H1 (cell line): ENCODE measurements around the gene ERGIC3. TPM values are rescaled to one million over a fixed set of nuclear protein-coding genes. Genes with fewer than 3 reads are reported as not detected.

Experiments
- CTCF ChIA-PET: fragments of 300-600 bp; sonication (Branson Sonifier 250); formaldehyde crosslinking; loops from one replicate; lab custom pipeline; 2021; ENCODE audit not compliant: partially characterized antibody; lab: Charles Lee
- POLR2A ChIA-PET: fragments of 300-600 bp; sonication (Branson Sonifier 250); formaldehyde crosslinking; loops from one replicate; lab custom pipeline; 2021; ENCODE audit warnings: inconsistent platforms; ENCODE audit not compliant: partially characterized antibody; lab: Charles Lee
- DNase-seq, 2 experiments: peaks; one replicate each; pipeline versions ENCODE4 v3.0.0 to v3.0.0-alpha.2; 2010 to 2022; ENCODE audit warnings: low spot score in 2 of 2, low read depth in 1 of 2, mixed read lengths in 1 of 2
- FAIRE-seq: peaks from 2 replicates; lab custom pipeline; 2011; peaks lifted over from hg19 to GRCh38; lab: Jason Lieb, UNC
- H2AFZ ChIP-seq: 2 replicates; pipeline ENCODE4 v1.8.1; 2012; ENCODE audit warnings: low read length, inconsistent platforms
- H2AK5ac ChIP-seq: 2 replicates; pipeline ENCODE4 v1.6.1; 2013; ENCODE audit warnings: low read depth, low read length
- H2BK120ac ChIP-seq: replicated peaks from 2 replicates; pipeline ENCODE3; 2013; ENCODE audit warnings: low read depth, low read length, inconsistent platforms
- H2BK12ac ChIP-seq: 2 replicates; pipeline ENCODE4 v1.6.1; 2013; ENCODE audit warnings: low read depth, low read length
- H2BK15ac ChIP-seq: 2 replicates; pipeline ENCODE4 v1.6.1; 2013; ENCODE audit warnings: low read length
- H2BK20ac ChIP-seq: 2 replicates; pipeline ENCODE4 v1.6.1; 2013; ENCODE audit warnings: low read length
- H2BK5ac ChIP-seq: 2 replicates; pipeline ENCODE4 v1.6.1; 2013; ENCODE audit warnings: low read depth, low read length
- H3K14ac ChIP-seq: 2 replicates; pipeline ENCODE4 v1.6.1; 2013; ENCODE audit warnings: inconsistent platforms; ENCODE audit not compliant: insufficient read length
- H3K18ac ChIP-seq: 2 replicates; pipeline ENCODE4 v1.6.1; 2013; ENCODE audit warnings: low read length; ENCODE audit errors: extremely low read depth
- H3K23ac ChIP-seq: 2 replicates; pipeline ENCODE4 v1.6.1; 2013; ENCODE audit warnings: inconsistent platforms; ENCODE audit not compliant: insufficient read length
- H3K23me2 ChIP-seq: 2 replicates; pipeline ENCODE4 v1.6.1; 2013; ENCODE audit warnings: low read depth, low read length
- H3K27ac ChIP-seq: 2 replicates; pipeline ENCODE4 v1.6.1; 2011; ENCODE audit warnings: low read depth, low read length, inconsistent platforms
- H3K27me3 ChIP-seq, 4 experiments: replicated peaks in 1 of 4; 1 replicate in 1 of 4; 2 replicates in 3 of 4; pipeline versions ENCODE4 v1.6.1 to v1.8.1; 2011 to 2013; ENCODE audit warnings: low read length in 3 of 4, mild to moderate bottlenecking in 3 of 4, inconsistent platforms in 2 of 4, mixed read lengths in 2 of 4, moderate library complexity in 1 of 4; ENCODE audit not compliant: control insufficient read depth in 3 of 4, insufficient read depth in 3 of 4; ENCODE audit errors: extremely low read depth in 1 of 4
- H3K36me3 ChIP-seq, 4 experiments: 2 replicates each; pipeline versions ENCODE4 v1.6.1 to v1.8.1; 2011 to 2013; ENCODE audit warnings: mild to moderate bottlenecking in 4 of 4, low read length in 3 of 4, moderate library complexity in 2 of 4, control low read depth in 1 of 4, inconsistent platforms in 1 of 4; ENCODE audit not compliant: insufficient read depth in 4 of 4, control insufficient read depth in 2 of 4
- H3K4ac ChIP-seq: replicated peaks from 2 replicates; pipeline ENCODE3; 2013; ENCODE audit warnings: low read length, low read depth, mixed read lengths, inconsistent platforms; ENCODE audit not compliant: insufficient read length
- H3K4me1 ChIP-seq, 4 experiments: replicated peaks in 1 of 4; 1 replicate in 1 of 4; 2 replicates in 3 of 4; pipeline versions ENCODE4 v1.6.1 to v1.8.1; 2011 to 2013; ENCODE audit warnings: low read length in 3 of 4, inconsistent platforms in 2 of 4, mixed read lengths in 1 of 4; ENCODE audit not compliant: insufficient read depth in 4 of 4, control insufficient read depth in 3 of 4
- H3K4me2 ChIP-seq, 2 experiments: 2 replicates each; pipeline versions ENCODE4 v1.6.1 to v1.8.1; 2011 to 2013; ENCODE audit warnings: low read depth in 2 of 2, low read length in 2 of 2, control low read depth in 1 of 2, inconsistent platforms in 1 of 2, mild to moderate bottlenecking in 1 of 2; ENCODE audit not compliant: insufficient read depth in 1 of 2
- H3K4me3 ChIP-seq, 4 experiments: fragments of 200-600, 300-600 bp in 1 of 4; sonication (generic), shearing (Covaris generic), sonication (Bioruptor Twin) in 1 of 4; 2 replicates each; pipeline versions ENCODE4 v1.5.1 to v1.8.1; 2011 to 2016; ENCODE audit warnings: low read length in 4 of 4, low read depth in 3 of 4, control low read depth in 2 of 4, inconsistent platforms in 2 of 4, mild to moderate bottlenecking in 2 of 4, mixed read lengths in 1 of 4, moderate library complexity in 1 of 4; ENCODE audit not compliant: insufficient read depth in 2 of 4; ENCODE audit errors: extremely low read depth in 1 of 4
- H3K56ac ChIP-seq: replicated peaks from 2 replicates; pipeline ENCODE3; 2013; ENCODE audit warnings: low read depth, mild to moderate bottlenecking, mixed read lengths, low read length, inconsistent platforms; ENCODE audit not compliant: insufficient read length
- H3K79me1 ChIP-seq: 2 replicates; pipeline ENCODE4 v1.6.1; 2013; ENCODE audit warnings: low read depth, low read length, control low read depth
- H3K79me2 ChIP-seq, 2 experiments: 2 replicates each; pipeline versions ENCODE4 v1.6.1 to v1.8.1; 2012 to 2013; ENCODE audit warnings: low read length in 2 of 2, mild to moderate bottlenecking in 2 of 2, inconsistent platforms in 1 of 2; ENCODE audit not compliant: insufficient read depth in 2 of 2, control insufficient read depth in 1 of 2
- H3K9ac ChIP-seq, 4 experiments: replicated peaks in 1 of 4; 1 replicate in 1 of 4; 2 replicates in 3 of 4; pipeline versions ENCODE4 v1.6.1 to v1.8.1; 2011 to 2013; ENCODE audit warnings: low read depth in 3 of 4, low read length in 3 of 4, control low read depth in 2 of 4, mild to moderate bottlenecking in 2 of 4, moderate library complexity in 2 of 4, inconsistent platforms in 1 of 4; ENCODE audit errors: extremely low read depth in 1 of 4
- H3K9me3 ChIP-seq, 2 experiments: 2 replicates each; pipeline versions ENCODE4 v1.6.1 to v1.8.1; 2012 to 2013; ENCODE audit warnings: mild to moderate bottlenecking in 2 of 2, moderate library complexity in 2 of 2, control low read depth in 1 of 2, inconsistent platforms in 1 of 2, low read depth in 1 of 2, low read length in 1 of 2, mixed read lengths in 1 of 2; ENCODE audit not compliant: insufficient read depth in 2 of 2
- H4K20me1 ChIP-seq, 2 experiments: replicated peaks in 1 of 2; 2 replicates each; pipeline versions ENCODE3 to v1.8.1; 2011 to 2013; ENCODE audit warnings: inconsistent platforms in 2 of 2, low read length in 2 of 2, mild to moderate bottlenecking in 1 of 2; ENCODE audit not compliant: insufficient read depth in 2 of 2, control insufficient read depth in 1 of 2
- H4K5ac ChIP-seq: 2 replicates; pipeline ENCODE4 v1.6.1; 2013; ENCODE audit warnings: low read length, low read depth, mixed read lengths, inconsistent platforms; ENCODE audit not compliant: insufficient read length
- H4K8ac ChIP-seq: 2 replicates; pipeline ENCODE4 v1.8.0; 2013; ENCODE audit warnings: mild to moderate bottlenecking, moderate library complexity, low read length, inconsistent platforms; ENCODE audit not compliant: insufficient read depth; ENCODE audit errors: extremely low read depth
- H4K91ac ChIP-seq: replicated peaks from 2 replicates; pipeline ENCODE3; 2013; ENCODE audit warnings: low read length, mixed read lengths, inconsistent platforms; ENCODE audit not compliant: insufficient read length
- BACH1 ChIP-seq: IDR thresholded peaks from 2 replicates; pipeline ENCODE4 v1.6.1; 2012; ENCODE audit warnings: low read length, improper control_type of control experiment
- CBX8 ChIP-seq: fragments of 300-800, 300-1000 bp; sonication (generic); IDR thresholded peaks from 2 replicates; pipeline ENCODE4 v1.7.1; 2016; ENCODE audit warnings: low read depth, low read length, borderline replicate concordance
- EGR1 ChIP-seq: IDR thresholded peaks from 2 replicates; pipeline ENCODE4 v1.6.1; 2011; ENCODE audit warnings: low read depth, low read length, borderline replicate concordance
- EP300 ChIP-seq, 2 experiments: IDR thresholded peaks; 1 replicate in 1 of 2; 2 replicates in 1 of 2; pipeline ENCODE4 v1.6.1; 2011 to 2012; ENCODE audit warnings: low read depth in 2 of 2, low read length in 2 of 2, mild to moderate bottlenecking in 2 of 2, borderline replicate concordance in 1 of 2, inconsistent platforms in 1 of 2, moderate library complexity in 1 of 2
- HDAC6 ChIP-seq: IDR thresholded peaks from one replicate; pipeline ENCODE4 v1.7.1; 2012; ENCODE audit warnings: low read depth, mild to moderate bottlenecking, inconsistent platforms, low read length, moderate library complexity
- JUND ChIP-seq: IDR thresholded peaks from 2 replicates; pipeline ENCODE4 v1.6.1; 2011; ENCODE audit warnings: mild to moderate bottlenecking, improper control_type of control experiment, low read length
- KDM4A ChIP-seq: IDR thresholded peaks from one replicate; pipeline ENCODE4 v1.7.1; 2012; ENCODE audit warnings: low read depth, mild to moderate bottlenecking, moderate library complexity, low read length, inconsistent platforms; ENCODE audit not compliant: severe bottlenecking
- PHF8 ChIP-seq: fragments of 200-600 bp; sonication (generic); conservative IDR thresholded peaks from 2 replicates; pipeline ENCODE4 v1.7.1; 2012; ENCODE audit warnings: low read depth, mild to moderate bottlenecking, inconsistent platforms, low read length, moderate library complexity
- RAD21 ChIP-seq, 2 experiments: IDR thresholded peaks in 1 of 2; conservative IDR thresholded peaks in 1 of 2; 2 replicates each; pipeline ENCODE4 v1.6.1; 2011; ENCODE audit warnings: low read depth in 2 of 2, low read length in 2 of 2, improper control_type of control experiment in 1 of 2, inconsistent platforms in 1 of 2, mild to moderate bottlenecking in 1 of 2, moderate library complexity in 1 of 2
- SP2 ChIP-seq: IDR thresholded peaks from 2 replicates; pipeline ENCODE4 v1.6.1; 2012; ENCODE audit warnings: mild to moderate bottlenecking, low read length, inconsistent platforms
- TAF7 ChIP-seq: optimal IDR thresholded peaks from 2 replicates; pipeline ENCODE3; 2011; ENCODE audit warnings: low read depth, mild to moderate bottlenecking, inconsistent platforms, low read length, moderate library complexity, borderline replicate concordance
- WGBS, 2 experiments: shearing (Covaris generic) in 1 of 2; methylation state at CpG; one replicate each; pipeline versions ENCODE4 v1.1.6 to v1.1.7; 2013 to 2015; ENCODE audit warnings: low lambda C conversion rate in 2 of 2, mixed read lengths in 2 of 2, inconsistent platforms in 1 of 2, low coverage in 1 of 2, missing lambda C conversion rate in 1 of 2; ENCODE audit not compliant: insufficient replicate concordance in 2 of 2, insufficient coverage in 1 of 2, insufficient read length in 1 of 2; ENCODE audit errors: extremely low coverage in 1 of 2, missing lambda C conversion rate in 1 of 2; 5-methylcytosine and 5-hydroxymethylcytosine counted together
- polyA plus RNA-seq, 7 experiments: library from polyadenylated mRNA; depleted of rRNA in 3 of 7; stranded (reverse) in 5 of 7; unstranded in 2 of 7; fragments of >200 nt in 5 of 7; fragments of 200-250 nt in 2 of 7; gene quantifications; 1 replicate in 5 of 7; 2 replicates in 1 of 7; 4 replicates in 1 of 7; pipeline versions ENCODE4 v1.2.1 to v1.2.3, GENCODE V29; 2011 to 2013; ENCODE audit warnings: missing spikeins in 2 of 7, mixed read lengths in 2 of 7
- total RNA-seq: library from RNA; stranded (reverse); fragmentation: NEBNext Ultra II Directional; extraction: Animal tissue kit (Norgen Biotek cat#: 25700); gene quantifications from 2 replicates; pipeline ENCODE4 v1.2.1, GENCODE V29; 2021

Gene ERGIC3
- total and polyA plus RNA-seq, 2 of the 8 experiments (the other 6 are each of a cell fraction or from before 2014, with no cell fraction given) = 178 to 341 TPM

- H3K14ac ChIP-seq = no peak overlapping the region
- TF ChIP-seq JUND (no peak), SP2 (no peak), EGR1 (no peak), RAD21 (IDR thresholded peaks at IDR 0.05 in 1 of 2, conservative IDR thresholded peaks at IDR 0.05 in 1 of 2; ENCODE audit: low read depth in 2 of 2, low read length in 2 of 2) (no peak), HDAC6 (no peak), KDM4A (no peak), CBX8 (no peak), PHF8 (no peak), BACH1 (no peak), EP300 (IDR thresholded peaks at IDR 0.05; ENCODE audit: borderline replicate concordance in 1 of 2, low read depth in 2 of 2, low read length in 2 of 2) (no peak), TAF7 (no peak)
- no peak overlapping the region for H2BK15ac ChIP-seq
- FAIRE-seq = no peak
- peaks cover 0 to 4% (median 2%) of the 10 kb centered on the region in 4 experiments; a peak in 4 of 7 replicates for H3K4me1 ChIP-seq
- H2BK12ac ChIP-seq = no peak overlapping the region
- H3K9ac ChIP-seq = no peak overlapping the region
- no peaks in the 10 kb centered on the region for H3K27me3 ChIP-seq
- H4K20me1 ChIP-seq = no peaks in the 10 kb centered on the region
- H3K36me3 ChIP-seq = no peaks in the 10 kb centered on the region
- no peak overlapping the region for H2AK5ac ChIP-seq
- H3K23ac ChIP-seq = no peak overlapping the region
- H4K8ac ChIP-seq = no peak overlapping the region
- no peaks in the 10 kb centered on the region for H3K9me3 ChIP-seq
- H3K23me2 ChIP-seq = no peaks in the 10 kb centered on the region
- H2AFZ ChIP-seq = no peak overlapping the region
- no peak overlapping the region for H4K91ac ChIP-seq
- H3K79me1 ChIP-seq = 0 out of 2 replicates have a peak, but pooled peaks cover 3% of the 10 kb centered on the region
- CTCF ChIA-PET = interaction anchor here (0.8 to 1.5 kb wide), 5 partner anchors 10 to 56 kb away, joined by 3 to 5 read pairs (median 3); no protein-coding TSS in a partner anchor
- 92% methylated on average over 7 of the region's 7 CpGs; no CpG with 5 or more reads in 1 of the 2 experiments for WGBS, 2 experiments
- H2BK20ac ChIP-seq = no peak overlapping the region
- no peak overlapping the region for H3K27ac ChIP-seq
- no peak overlapping the region for H3K4ac ChIP-seq
- no peak overlapping the region for H4K5ac ChIP-seq
- no peak for DNase-seq
- POLR2A ChIA-PET = interaction anchor here (1.0 to 1.2 kb wide), 3 partner anchors 17 to 177 kb away, joined by 3 to 4 read pairs (median 4); partner anchors contain the start of gene RBM39
- H3K18ac ChIP-seq = no peak overlapping the region
- H2BK120ac ChIP-seq = no peak overlapping the region
- H2BK5ac ChIP-seq = no peak overlapping the region
- H3K4me2 ChIP-seq = no peak overlapping the region
- no peaks in the 10 kb centered on the region for H3K79me2 ChIP-seq
- no peak overlapping the region for H3K4me3 ChIP-seq
- no peak overlapping the region for H3K56ac ChIP-seq
Measured at GRCh38 chr20:35564905-35565304, 23.0 kb downstream of the ERGIC3 start.
